Raji (cell line): ENCODE data around the gene NEUROD4.
A peak's percentile ranks its signal among the peaks of the same experiment; 100 is the strongest.

Source experiments
- POLR2A ChIP-seq: IDR thresholded peaks from 2 replicates; pipeline ENCODE4 v1.6.1; 2011; ENCODE audit warnings: low read depth, low read length, control low read depth; ENCODE audit not compliant: insufficient read depth

NEUROD4 gene, protein sequence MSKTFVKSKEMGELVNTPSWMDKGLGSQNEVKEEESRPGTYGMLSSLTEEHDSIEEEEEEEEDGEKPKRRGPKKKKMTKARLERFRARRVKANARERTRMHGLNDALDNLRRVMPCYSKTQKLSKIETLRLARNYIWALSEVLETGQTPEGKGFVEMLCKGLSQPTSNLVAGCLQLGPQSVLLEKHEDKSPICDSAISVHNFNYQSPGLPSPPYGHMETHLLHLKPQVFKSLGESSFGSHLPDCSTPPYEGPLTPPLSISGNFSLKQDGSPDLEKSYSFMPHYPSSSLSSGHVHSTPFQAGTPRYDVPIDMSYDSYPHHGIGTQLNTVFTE

DNA sequence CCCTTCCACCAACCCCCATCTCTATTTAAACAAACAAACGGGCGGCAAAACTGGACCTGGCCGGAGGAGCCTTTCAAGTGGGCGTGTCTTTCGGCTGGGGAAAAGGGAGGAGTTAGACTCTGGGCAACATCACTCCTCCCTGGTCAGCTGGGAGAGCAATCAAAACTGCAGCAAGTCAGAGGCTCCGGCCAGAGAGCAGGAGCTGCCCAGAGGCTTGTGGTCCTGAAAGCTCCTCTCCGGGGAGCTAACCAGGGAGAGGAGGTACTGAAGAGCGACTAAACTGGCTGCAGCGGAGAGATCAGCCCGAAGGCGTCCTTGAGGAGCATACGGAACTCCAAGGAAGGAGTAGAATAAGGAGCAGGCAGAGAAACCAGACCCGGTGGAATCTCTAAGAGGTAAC, at the start of gene NEUROD4:
Gene NEUROD4 (plus strand): TSS at position 191 of the 400 bp plus-strand sequence. CDS start 6,466 bp downstream, outside the sequence.
- TF ChIP-seq POLR2A, result no peak

DNA sequence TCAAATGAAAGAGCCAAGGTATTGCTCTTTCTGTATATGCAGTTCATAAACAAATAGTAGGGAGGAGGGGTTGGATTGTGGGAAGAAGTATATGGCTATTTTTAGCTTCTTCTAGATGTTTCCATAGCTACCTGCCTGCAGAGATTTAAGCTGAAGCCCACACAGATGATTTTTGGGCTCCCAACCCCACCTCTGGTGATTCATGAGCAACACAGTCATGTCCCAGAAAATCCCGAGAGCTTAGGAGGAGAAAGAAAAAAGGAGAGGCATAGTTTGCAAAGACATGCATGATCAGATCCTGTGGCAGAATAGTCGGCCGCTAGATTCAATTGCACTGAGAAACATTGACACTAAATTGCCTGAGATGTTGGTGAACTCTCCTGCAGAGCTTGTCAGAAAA, 49.0 kb upstream of the NEUROD4 start:
- TF ChIP-seq POLR2A, result no peak

DNA sequence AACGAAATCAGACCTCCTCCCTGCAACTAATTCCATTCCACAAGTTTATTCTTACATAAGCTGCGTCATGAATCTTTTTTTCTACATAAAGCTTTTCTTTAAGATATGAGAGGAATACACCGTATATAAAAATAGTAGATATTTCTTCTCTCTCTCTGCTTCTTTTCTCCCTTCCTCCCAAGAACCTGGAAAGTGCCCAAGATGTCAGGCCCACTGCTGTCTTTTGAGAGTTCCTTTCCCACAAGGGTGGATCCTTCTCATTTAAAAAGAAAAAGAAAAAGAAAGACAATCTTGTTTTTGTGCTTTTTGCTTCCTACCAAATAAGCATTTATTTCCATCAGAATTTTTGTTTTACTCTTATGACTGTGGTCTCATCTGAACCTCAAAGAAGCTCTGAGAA, 46.2 kb upstream of the NEUROD4 start:
- no peak for TF ChIP-seq POLR2A

DNA sequence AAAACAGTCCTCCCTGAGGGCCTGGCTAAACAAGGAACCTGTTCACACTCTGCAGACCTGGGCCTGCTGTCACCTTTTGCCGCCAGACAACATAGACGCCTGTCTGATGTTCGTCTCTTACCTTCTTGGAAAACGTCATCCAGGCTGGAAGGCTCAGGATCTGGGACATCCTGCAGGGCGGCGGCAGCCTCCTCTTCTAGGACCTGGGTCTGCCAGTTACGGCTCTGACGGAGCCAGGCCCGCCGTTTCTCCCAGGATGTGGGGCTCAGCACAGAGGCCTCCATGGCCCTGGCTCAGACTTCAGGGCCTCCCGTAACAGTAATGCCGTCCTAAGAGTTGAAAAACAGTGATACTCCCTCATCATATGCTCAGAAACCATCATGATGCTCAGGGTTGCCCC, 45.5 kb upstream of the NEUROD4 start:
- TF ChIP-seq POLR2A, result no peak

DNA sequence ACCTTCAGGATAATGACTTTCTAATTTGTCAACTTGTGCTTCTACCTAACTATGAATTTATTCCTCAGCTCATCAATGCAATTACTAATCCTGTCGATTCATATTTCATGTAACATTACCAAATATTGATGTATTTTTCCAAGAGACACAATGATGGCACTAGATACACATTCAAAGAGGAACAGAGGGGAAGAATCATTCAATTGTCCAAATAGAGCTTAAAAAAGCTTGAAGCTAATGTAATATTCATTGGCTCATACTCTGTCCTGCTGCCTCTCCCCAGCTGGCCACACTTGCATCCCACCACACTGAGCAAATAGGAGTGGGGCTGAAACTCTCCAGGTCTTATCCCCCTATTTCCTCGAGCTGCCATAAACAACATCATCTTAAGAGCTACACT, 44.5 kb upstream of the NEUROD4 start:
- no peak for TF ChIP-seq POLR2A

DNA sequence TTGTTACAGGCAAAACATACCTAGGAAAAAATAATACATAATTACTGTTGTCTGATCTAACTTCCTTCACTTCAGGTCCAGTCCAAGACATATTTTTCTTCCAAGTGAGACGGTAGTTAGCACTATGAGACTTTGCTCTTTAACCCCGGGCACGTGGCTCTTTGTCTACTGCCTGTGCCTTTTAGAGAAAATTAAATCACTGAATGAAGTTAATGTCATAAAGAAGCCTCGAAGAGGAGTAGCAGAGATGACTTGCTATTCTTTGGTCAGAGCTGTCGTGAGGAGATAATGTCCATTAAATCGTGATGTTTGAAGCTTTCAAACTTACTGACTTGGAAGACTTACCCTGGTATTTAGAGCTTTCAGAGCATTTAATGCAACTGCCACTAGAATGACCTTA, 43.9 kb upstream of the NEUROD4 start:
- TF ChIP-seq POLR2A, result no peak

DNA sequence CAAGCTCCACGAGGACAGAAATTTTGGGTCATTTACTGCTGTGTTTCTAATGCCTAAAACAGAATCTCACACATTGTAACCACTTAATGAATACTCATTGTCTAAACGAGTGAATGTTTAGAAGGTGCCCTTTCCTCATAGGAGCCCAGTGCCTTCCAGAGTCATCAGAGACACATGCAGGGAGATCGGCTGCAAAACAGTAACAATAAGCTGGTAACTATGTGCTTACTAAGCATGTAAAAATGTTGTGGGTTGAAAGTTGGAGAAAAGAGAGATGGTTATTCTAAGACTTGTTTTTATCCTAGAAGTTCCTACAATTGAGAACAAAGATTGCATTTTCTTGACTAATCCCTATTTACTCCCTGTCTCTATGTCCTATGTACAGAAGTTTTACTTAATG, 42.6 kb upstream of the NEUROD4 start:
- TF ChIP-seq POLR2A, result no peak

DNA sequence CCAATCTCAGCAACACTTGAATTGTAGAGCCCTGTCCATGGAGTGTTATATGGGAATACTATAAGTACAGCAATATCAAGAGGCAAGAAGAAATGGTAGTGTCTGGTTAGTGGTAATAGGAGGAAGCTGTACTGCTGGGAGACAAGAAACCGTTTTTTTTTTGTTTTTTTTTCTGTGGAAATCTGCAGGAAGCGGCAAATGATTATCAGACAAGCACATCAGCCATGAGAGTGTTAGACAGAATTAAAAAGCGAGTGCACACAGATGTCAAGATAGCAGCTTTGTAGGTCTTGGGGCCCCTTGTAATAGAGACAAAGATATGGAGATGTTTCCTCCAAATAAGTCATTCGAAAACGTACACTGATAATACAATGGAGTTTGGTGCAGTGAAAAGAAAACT, 41.9 kb upstream of the NEUROD4 start:
- TF ChIP-seq POLR2A, result no peak

DNA sequence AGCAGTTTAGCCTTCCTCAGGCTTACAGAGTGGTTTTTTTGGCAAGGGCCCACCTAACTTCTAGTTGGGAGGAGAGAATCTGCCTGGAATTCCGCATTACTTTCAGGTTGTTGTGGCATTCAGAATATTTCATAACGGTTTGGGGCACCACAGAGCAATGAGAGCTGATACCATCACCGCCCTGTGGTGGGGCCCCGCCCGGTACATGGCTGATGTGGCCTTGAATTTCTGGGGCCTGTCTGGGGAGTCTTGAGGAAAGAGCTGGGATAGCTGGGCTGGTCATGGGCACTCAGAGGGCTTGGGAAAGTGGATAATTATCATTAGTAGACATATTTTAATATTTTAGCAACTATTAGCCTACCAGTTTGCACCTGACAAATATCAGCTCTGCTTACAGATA, 39.4 kb upstream of the NEUROD4 start:
- TF ChIP-seq POLR2A, result no peak

DNA sequence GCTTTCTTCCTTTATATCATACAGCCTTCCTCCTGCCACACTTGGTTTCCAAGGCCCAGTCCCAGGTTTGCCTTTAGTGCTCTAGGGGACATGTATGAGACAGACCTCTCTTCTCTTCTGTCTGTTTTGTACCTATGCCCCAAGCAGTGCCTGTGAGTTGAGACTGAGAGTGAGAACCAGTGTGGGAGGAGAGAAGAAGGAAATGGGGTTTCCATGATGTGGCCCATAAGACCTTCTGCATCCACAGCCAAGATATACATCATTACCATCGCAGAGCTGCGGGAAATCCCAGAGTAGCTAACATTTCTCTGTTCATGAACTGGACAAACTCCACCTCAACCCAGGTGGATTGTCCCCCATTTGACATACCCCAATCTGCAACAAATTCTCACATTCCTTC, 38.0 kb upstream of the NEUROD4 start:
- TF ChIP-seq POLR2A, result no peak

DNA sequence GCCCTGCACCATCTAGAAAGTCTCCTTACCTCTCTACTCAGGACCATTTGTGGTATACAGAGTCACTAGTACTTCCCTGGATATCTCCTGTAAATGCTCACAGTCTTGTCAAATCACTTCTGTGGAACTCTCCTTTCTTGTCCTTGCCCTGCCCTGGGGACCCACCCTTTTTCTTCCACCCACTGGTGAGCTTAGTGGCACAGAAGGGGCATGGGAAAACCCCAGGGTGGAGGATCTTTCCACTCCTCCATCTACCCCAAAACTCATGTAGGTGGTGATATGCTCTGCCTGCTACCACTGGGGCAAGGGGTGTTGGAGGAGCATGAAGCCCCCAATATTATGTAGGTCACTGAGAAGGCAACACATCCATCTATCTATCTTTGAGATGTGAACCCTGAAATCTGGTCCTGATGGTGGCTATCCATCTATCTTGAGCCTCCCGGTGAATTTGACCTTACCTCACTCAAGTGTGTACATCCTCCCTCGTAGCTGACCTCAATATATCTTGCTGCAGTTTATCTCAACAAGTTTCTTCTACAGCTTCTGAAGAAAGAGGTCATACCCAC, 36.2 kb upstream of the NEUROD4 start:
- TF ChIP-seq POLR2A, result no peak

DNA sequence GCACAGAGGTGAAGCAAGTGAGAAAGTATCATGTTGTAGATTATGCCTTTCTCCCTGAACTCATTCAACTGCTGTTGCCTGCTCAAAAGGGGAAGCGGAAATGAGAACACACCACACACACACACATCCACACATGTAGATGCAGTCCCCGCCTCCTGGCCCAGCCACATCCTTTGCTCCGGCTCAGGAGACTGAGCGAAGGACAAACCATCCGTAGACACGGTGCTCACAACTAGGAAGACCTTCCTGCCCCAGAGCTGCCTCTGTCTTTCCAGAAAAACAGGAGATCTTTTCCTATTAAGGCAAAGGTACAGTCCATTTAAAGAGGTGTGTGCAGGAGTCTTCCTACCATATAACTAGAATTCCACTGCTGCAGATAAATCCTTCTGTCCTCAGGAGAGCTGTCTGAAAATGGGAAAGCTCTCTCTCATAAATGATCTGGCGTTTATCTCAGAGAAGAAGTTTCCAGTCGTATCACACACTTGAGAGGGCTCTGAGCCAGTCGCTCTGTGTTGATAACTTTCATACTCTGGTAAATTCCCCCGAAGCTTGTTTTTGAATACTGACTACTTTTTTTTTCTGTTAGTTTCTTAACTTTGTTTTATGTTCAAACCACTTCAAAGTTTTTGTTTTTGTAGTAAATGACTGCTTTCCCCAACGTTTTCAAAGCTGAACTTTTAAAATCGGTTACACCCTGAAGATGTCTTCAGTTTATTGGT, 35.0 kb upstream of the NEUROD4 start, which contains the start of gene TESPA1:
Gene TESPA1 (minus strand): TSS at position 105 of the 719 bp plus-strand sequence. CDS start 10,200 bp downstream, outside the sequence.
- peak; percentile 83 for TF ChIP-seq POLR2A

DNA sequence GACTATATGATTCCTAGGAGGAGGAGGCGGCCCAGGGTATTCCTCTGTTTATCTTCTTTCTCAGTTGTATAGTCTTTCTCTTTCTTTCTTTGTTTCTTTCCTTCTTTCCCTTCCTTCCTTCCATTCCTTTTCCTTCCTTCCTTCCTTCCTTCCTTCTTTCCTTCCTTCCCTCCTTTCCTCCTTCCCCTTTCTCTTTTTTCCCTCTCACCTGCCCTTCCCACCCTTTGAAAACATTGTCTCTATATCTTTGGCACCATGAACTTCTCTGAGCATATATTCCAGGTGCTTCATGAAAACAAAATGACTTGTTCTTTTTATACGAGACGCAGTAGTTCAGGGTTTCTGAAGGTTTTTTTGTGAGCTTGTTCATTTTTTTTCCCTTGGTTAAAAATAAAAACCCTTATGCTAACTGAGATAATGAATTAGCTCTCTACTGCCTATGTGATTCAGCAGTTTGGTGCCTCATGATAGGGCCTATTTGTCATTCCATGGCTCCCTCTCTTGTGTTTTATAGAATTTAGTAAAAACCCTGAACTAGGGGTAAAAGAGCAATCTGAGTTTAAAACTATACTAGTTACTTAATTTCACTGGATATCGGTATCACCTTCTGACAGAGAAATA, 32.1 kb upstream of the NEUROD4 start:
- no peak for TF ChIP-seq POLR2A

DNA sequence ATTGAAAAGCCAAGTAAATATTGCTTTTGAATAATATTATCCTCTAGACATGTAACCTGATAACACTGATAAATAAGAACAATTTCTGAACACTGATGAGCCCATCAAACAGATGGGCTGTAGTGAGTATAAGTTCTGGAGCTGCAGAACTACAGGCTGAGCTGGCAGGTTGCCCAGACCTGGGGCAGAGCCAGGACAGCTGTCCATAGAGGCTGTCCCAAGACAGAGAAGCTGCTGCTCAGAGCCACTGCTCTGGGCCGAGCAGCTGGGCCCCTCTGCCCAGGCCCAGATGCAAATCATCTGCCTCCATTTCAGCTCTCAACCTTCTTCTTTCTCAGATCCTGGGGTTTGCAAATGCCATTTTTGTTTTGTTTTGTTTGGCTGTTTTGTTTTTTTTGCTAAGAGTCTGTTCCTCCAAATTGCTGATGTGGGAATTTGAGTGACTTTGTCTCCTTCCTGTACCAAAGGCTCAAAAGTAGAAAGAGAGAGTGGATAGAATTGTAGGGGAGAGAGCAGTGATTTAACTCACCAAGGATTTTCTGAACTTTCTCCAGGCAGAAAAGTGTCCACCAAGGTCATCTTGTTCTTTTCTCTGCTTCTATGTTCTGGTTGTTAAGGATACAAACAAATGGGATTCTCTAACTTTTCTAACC, 31.2 kb upstream of the NEUROD4 start:
- TF ChIP-seq POLR2A, result peak; percentile 36; the same call in 1 of the 2 replicates

DNA sequence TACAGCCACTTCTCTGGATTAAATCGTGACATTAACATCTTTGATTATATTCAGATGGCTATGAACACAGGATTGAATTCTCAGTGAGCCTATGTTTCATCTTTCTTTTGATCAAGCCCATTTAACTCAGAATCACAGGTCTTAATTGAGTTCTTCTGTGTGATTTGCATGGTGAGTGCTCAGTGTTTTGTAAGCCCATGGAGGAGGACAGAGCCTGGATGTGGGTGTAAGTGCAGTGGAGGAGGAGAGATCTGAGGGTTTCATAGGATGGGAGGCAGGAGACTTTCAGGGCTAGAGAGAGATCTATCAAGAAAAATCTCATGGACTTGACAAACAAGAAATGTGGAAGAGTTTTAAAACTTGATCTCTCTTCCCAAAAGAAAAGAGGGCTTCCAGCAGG, 29.9 kb upstream of the NEUROD4 start:
- no peak for TF ChIP-seq POLR2A

DNA sequence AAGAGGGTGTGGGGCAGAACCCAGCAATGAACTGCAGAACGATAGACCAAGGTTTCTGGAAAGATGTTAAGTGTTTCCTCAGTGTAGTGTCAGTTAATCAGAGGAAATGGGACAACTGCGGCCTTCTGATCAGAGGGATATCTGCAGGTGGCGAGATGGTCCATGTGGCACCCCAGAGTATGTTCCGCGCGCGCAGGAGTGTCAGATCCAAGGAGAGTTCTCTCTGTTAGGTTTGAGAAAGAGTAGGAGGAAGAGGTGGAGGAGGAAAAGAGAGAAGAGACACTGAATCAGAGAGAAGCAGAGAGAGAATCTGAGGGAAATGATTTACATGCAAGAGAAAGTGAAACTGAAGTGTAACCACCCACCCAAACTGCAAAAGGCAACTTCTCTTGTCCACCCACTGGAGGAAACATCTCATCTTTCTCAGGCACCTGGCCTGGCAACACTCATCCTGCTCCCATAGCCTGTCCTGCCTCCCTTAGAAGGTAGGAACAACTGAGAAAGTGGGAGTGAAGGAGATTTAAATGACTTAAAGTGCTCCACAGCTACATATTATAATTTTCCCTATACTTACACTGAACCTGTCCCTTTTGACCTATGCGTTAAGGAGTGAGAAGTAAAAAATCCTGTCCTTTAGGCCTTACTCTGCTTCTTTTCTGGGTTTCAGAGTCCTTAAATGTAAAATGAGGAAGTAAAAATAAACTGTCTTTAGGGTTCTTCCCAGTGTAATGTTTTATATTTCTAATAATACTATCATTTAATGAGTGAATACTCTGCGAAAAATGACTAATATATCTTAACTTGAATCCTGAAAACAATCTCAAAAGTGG, 28.4 kb upstream of the NEUROD4 start:
- peak; percentile 42; the same call in 1 of the 2 replicates for TF ChIP-seq POLR2A
